HepG2 (cell line): ENCODE measurements around the gene CBLN3. TPM values are rescaled to one million over a fixed set of nuclear protein-coding genes. Genes with fewer than 3 reads are reported as not detected.

ENCODE experiments used
- CREB1 ChIP-seq, 2 experiments: fragments of 450-650 bp in 1 of 2; IDR thresholded peaks; 2 replicates each; pipeline ENCODE4 v1.6.1; 2016 to 2017; ENCODE audit warnings: control low read depth in 1 of 2, mild to moderate bottlenecking in 1 of 2, missing compliant biosample characterization in 1 of 2, missing genetic modification characterization in 1 of 2
- DR1 ChIP-seq: sonication (generic); formaldehyde crosslinking; IDR thresholded peaks from 2 replicates; pipeline ENCODE4 v1.8.0; 2021; ENCODE audit warnings: mild to moderate bottlenecking, missing genetic modification reagents, inconsistent platforms
- ISL2 ChIP-seq: sonication (generic); formaldehyde crosslinking; IDR thresholded peaks from 2 replicates; pipeline ENCODE4 v1.5.0; 2020; ENCODE audit warnings: missing genetic modification reagents
- POGZ ChIP-seq: sonication (generic); formaldehyde crosslinking; IDR thresholded peaks from 2 replicates; pipeline ENCODE4 v1.4.0; 2020; ENCODE audit warnings: mild to moderate bottlenecking, missing genetic modification reagents
- RXRA ChIP-seq: sonication (generic); formaldehyde crosslinking; IDR thresholded peaks from 2 replicates; pipeline ENCODE4 v1.5.1; 2020; ENCODE audit warnings: missing genetic modification reagents
- SIN3A ChIP-seq: IDR thresholded peaks from 2 replicates; pipeline ENCODE4 v1.6.1; 2011; ENCODE audit warnings: low read depth, mild to moderate bottlenecking, control low read depth, low read length, borderline replicate concordance
- SMAD3 ChIP-seq: sonication (generic); formaldehyde crosslinking; IDR thresholded peaks from 2 replicates; pipeline ENCODE4 v1.4.0; 2020; ENCODE audit warnings: missing genetic modification reagents
- SP140L ChIP-seq: sonication (generic); formaldehyde crosslinking; IDR thresholded peaks from 2 replicates; pipeline ENCODE4 v1.4.0; 2020; ENCODE audit warnings: missing genetic modification reagents, borderline replicate concordance
- TAF15 ChIP-seq: fragments of 200-400 bp; formaldehyde crosslinking; IDR thresholded peaks from one replicate; pipeline ENCODE4 v1.6.1; 2018; ENCODE audit warnings: mild to moderate bottlenecking, low read depth, low read length; ENCODE audit not compliant: poor library complexity, severe bottlenecking
- TEF ChIP-seq: sonication (generic); formaldehyde crosslinking; IDR thresholded peaks from 2 replicates; pipeline ENCODE4 v1.5.0; 2020; ENCODE audit warnings: missing genetic modification reagents
- TP53 ChIP-seq: sonication (generic); formaldehyde crosslinking; conservative IDR thresholded peaks from 2 replicates; pipeline ENCODE4 v1.4.0; 2020; ENCODE audit warnings: missing genetic modification reagents
- ZBTB39 ChIP-seq: sonication (generic); formaldehyde crosslinking; IDR thresholded peaks from 2 replicates; pipeline ENCODE4 v1.5.0; 2020; ENCODE audit warnings: missing genetic modification reagents
- ZBTB42 ChIP-seq: sonication (generic); formaldehyde crosslinking; IDR thresholded peaks from 2 replicates; pipeline ENCODE4 v1.5.0; 2020; ENCODE audit warnings: mild to moderate bottlenecking, missing genetic modification reagents
- ZGPAT ChIP-seq: IDR thresholded peaks from 2 replicates; pipeline ENCODE4 v1.6.1; 2016; ENCODE audit warnings: mild to moderate bottlenecking
- ZNF556 ChIP-seq: sonication (generic); formaldehyde crosslinking; IDR thresholded peaks from 2 replicates; pipeline ENCODE4 v1.4.0; 2020; ENCODE audit warnings: mild to moderate bottlenecking, missing genetic modification reagents, borderline replicate concordance
- ZNF598 ChIP-seq: sonication (generic); formaldehyde crosslinking; IDR thresholded peaks from 2 replicates; pipeline ENCODE4 v1.5.1; 2020; ENCODE audit warnings: mild to moderate bottlenecking, missing genetic modification reagents, borderline replicate concordance
- ZNF646 ChIP-seq: sonication (generic); formaldehyde crosslinking; IDR thresholded peaks from 2 replicates; pipeline ENCODE4 v1.9.0; 2021; ENCODE audit warnings: mild to moderate bottlenecking, missing genetic modification reagents
- ZSCAN29 ChIP-seq: sonication (generic); formaldehyde crosslinking; conservative IDR thresholded peaks from 2 replicates; pipeline ENCODE4 v1.4.0; 2020; ENCODE audit warnings: mild to moderate bottlenecking, missing genetic modification reagents
- polyA plus RNA-seq, 8 experiments: library from polyadenylated mRNA; depleted of rRNA in 3 of 8; stranded (reverse) in 7 of 8; unstranded in 1 of 8; fragments of >200 nt; fragmentation: Illumina TruSeq in 4 of 8; extraction: Trizol in 4 of 8; gene quantifications; 2 replicates each; pipeline versions ENCODE4 v1.2.1 to v1.2.3, GENCODE V29; 2011 to 2016; ENCODE audit warnings: low read depth in 4 of 8, missing spikeins in 1 of 8, mixed read lengths in 1 of 8; ENCODE audit not compliant: insufficient read depth in 1 of 8
- total RNA-seq, 5 experiments: library from RNA; depleted of rRNA; stranded (reverse); fragments of >200 nt; fragmentation: Illumina TruSeq; extraction: Trizol; gene quantifications; 2 replicates each; pipeline ENCODE4 v1.2.3, GENCODE V29; 2016; ENCODE audit warnings: low read depth in 1 of 5

CBLN3 gene
- total and polyA plus RNA-seq, 2 of the 13 experiments (the other 11 are each of a cell fraction or from before 2014, with no cell fraction given): 0.66 to 0.98 TPM

GRCh38 chr14:24442240-24443052 is 13.0 kb upstream of the CBLN3 start, which contains the start of gene SDR39U1 (continued):
- TF ChIP-seq SP140L (CRISPR knock-in tag): no peak; the same call in 1 of the 2 replicates
- TF ChIP-seq ZBTB39: no peak; the same call in 1 of the 2 replicates
- TF ChIP-seq CREB1 (IDR thresholded peaks at IDR 0.05): peak; percentile 87
- no peak for TF ChIP-seq CREB1 (CRISPR knock-in tag; IDR thresholded peaks at IDR 0.05)
- TF ChIP-seq SMAD3: no peak; the same call in none of the 2 replicates
- TF ChIP-seq TAF15: peak; percentile 100
- peak; percentile 95 for TF ChIP-seq ZNF556
- TF ChIP-seq ZGPAT: peak; percentile 99
- peak; percentile 99 for TF ChIP-seq ZNF598 (CRISPR knock-in tag)
- TF ChIP-seq ZBTB42 (CRISPR knock-in tag): 0 out of 2 replicates have a peak, but pooled peaks have one; percentile 71
- TF ChIP-seq TEF: no peak
- peak; percentile 62 for TF ChIP-seq ISL2 (CRISPR knock-in tag)
- TF ChIP-seq RXRA (CRISPR knock-in tag): peak; percentile 86
- TF ChIP-seq POGZ (CRISPR knock-in tag): peak; percentile 85
- 0 out of 2 replicates have a peak, but pooled peaks have one; percentile 43 for TF ChIP-seq ZNF646
- peak; percentile 71; the same call in 1 of the 2 replicates for TF ChIP-seq DR1 (CRISPR knock-in tag)
- TF ChIP-seq ZSCAN29: no peak; the same call in none of the 2 replicates
- peak; percentile 96 for TF ChIP-seq SIN3A
- TF ChIP-seq TP53 (CRISPR knock-in tag): peak; percentile 87; the same call in 1 of the 2 replicates
